Fibroblast of villous mesenchyme (primary cell): Measurements from ENCODE around the gene CLMN. TPM values are rescaled to one million over a fixed set of nuclear protein-coding genes. Genes with fewer than 3 reads are reported as not detected.
"Not testable (repeated sequence)": the region's sequence is repeated elsewhere in the genome, so short reads cannot be mapped to it uniquely, and the experiment has no call there.

Experiments used
- DNase-seq: peaks from one replicate; pipeline ENCODE4 v3.0.0-alpha.2; 2010; ENCODE audit warnings: low read depth
- H3K4me3 ChIP-seq: 2 replicates; pipeline ENCODE4 v1.5.1; 2011; ENCODE audit warnings: low read depth, mild to moderate bottlenecking, low read length
- CTCF ChIP-seq: IDR thresholded peaks from 2 replicates; pipeline ENCODE4 v1.5.1; 2012; ENCODE audit warnings: low read depth, mild to moderate bottlenecking, low read length; ENCODE audit not compliant: insufficient read depth
- total RNA-seq: library from RNA; depleted of rRNA; stranded (reverse); fragments of >200 nt; gene quantifications from 2 replicates; pipeline ENCODE4 v1.2.3, GENCODE V29; 2012

CLMN gene
- total RNA-seq, 1 donor = 0.43 TPM

GRCh38 chr14:95211721-95212504 is 107.8 kb downstream of the CLMN start:
- no peak overlapping the region for H3K4me3 ChIP-seq
- no peak for DNase-seq
- TF ChIP-seq CTCF = no peak

GRCh38 chr14:95210699-95211098 is 109.0 kb downstream of the CLMN start:
- TF ChIP-seq CTCF = no peak
- no peak overlapping the region for H3K4me3 ChIP-seq
- no peak for DNase-seq

- no peak for TF ChIP-seq CTCF
- no peak for DNase-seq
- H3K4me3 ChIP-seq = no peak overlapping the region
Measured at GRCh38 chr14:95208598-95208997, 111.1 kb downstream of the CLMN start.

GRCh38 chr14:95207475-95208233 is 112.1 kb downstream of the CLMN start:
- H3K4me3 ChIP-seq = no peak overlapping the region
- no peak for TF ChIP-seq CTCF
- no peak for DNase-seq

GRCh38 chr14:95206534-95206933 is 113.2 kb downstream of the CLMN start:
- no peak for TF ChIP-seq CTCF
- no peak for DNase-seq
- H3K4me3 ChIP-seq = no peak overlapping the region

GRCh38 chr14:95204705-95205104 is 115.0 kb downstream of the CLMN start:
- no peak overlapping the region for H3K4me3 ChIP-seq
- no peak for TF ChIP-seq CTCF
- no peak for DNase-seq

- not testable (repeated sequence) for H3K4me3 ChIP-seq, DNase-seq
Measured at GRCh38 chr14:95201745-95202144, 118.0 kb downstream of the CLMN start.
